Mesenchymal stem cell (in vitro differentiated cells and primary cell): ENCODE data around the gene ZNF385C.

Experiments
- DNase-seq: peaks from one replicate; pipeline ENCODE4 v3.0.0-alpha.2; 2013
- H2AFZ ChIP-seq: one replicate; pipeline ENCODE4 v1.6.1; 2013; ENCODE audit warnings: low read depth, mild to moderate bottlenecking, control low read depth, inconsistent platforms, low read length, moderate library complexity
- H2AK5ac ChIP-seq: 2 replicates; pipeline ENCODE4 v1.6.1; 2013; ENCODE audit warnings: low read length, moderate library complexity, mild to moderate bottlenecking, inconsistent platforms; ENCODE audit not compliant: severe bottlenecking
- H2BK120ac ChIP-seq: one replicate; pipeline ENCODE4 v1.6.1; 2013; ENCODE audit warnings: low read depth, mild to moderate bottlenecking, inconsistent platforms, low read length, moderate library complexity
- H2BK12ac ChIP-seq, 2 experiments: one replicate each; pipeline ENCODE4 v1.6.1; 2013; ENCODE audit warnings: inconsistent platforms in 2 of 2, low read length in 2 of 2, mild to moderate bottlenecking in 2 of 2, moderate library complexity in 2 of 2, control low read depth in 1 of 2
- H2BK15ac ChIP-seq: one replicate; pipeline ENCODE4 v1.6.1; 2013; ENCODE audit warnings: mild to moderate bottlenecking, low read depth, inconsistent platforms; ENCODE audit not compliant: poor library complexity, severe bottlenecking
- H2BK5ac ChIP-seq: 2 replicates; pipeline ENCODE4 v1.6.1; 2013; ENCODE audit warnings: low read depth, mild to moderate bottlenecking, low read length, control low read depth, inconsistent platforms; ENCODE audit not compliant: poor library complexity, severe bottlenecking
- H3K14ac ChIP-seq, 2 experiments: one replicate each; pipeline ENCODE4 v1.6.1; 2013; ENCODE audit warnings: inconsistent platforms in 2 of 2, low read length in 2 of 2, control low read depth in 1 of 2, mild to moderate bottlenecking in 1 of 2, moderate library complexity in 1 of 2
- H3K18ac ChIP-seq, 2 experiments: one replicate each; pipeline ENCODE4 v1.6.1; 2013; ENCODE audit warnings: inconsistent platforms in 2 of 2, low read length in 2 of 2, control low read depth in 1 of 2, low read depth in 1 of 2, mild to moderate bottlenecking in 1 of 2
- H3K23ac ChIP-seq, 2 experiments: one replicate each; pipeline ENCODE4 v1.6.1; 2013; ENCODE audit warnings: inconsistent platforms in 2 of 2, low read length in 2 of 2, mild to moderate bottlenecking in 2 of 2, moderate library complexity in 2 of 2, control low read depth in 1 of 2
- H3K27ac ChIP-seq: 2 replicates; pipeline ENCODE4 v1.5.1; 2013; ENCODE audit warnings: mild to moderate bottlenecking, moderate library complexity, low read length, control low read depth, inconsistent platforms; ENCODE audit not compliant: poor library complexity, severe bottlenecking
- H3K27me3 ChIP-seq, 2 experiments: 2 replicates each; pipeline versions ENCODE4 v1.6.1 to v1.7.0; 2013; ENCODE audit warnings: low read length in 2 of 2, mild to moderate bottlenecking in 2 of 2, moderate library complexity in 2 of 2, control low read depth in 1 of 2, inconsistent platforms in 1 of 2; ENCODE audit not compliant: control insufficient read depth in 1 of 2, insufficient read depth in 1 of 2
- H3K36me3 ChIP-seq, 2 experiments: 2 replicates each; pipeline versions ENCODE4 v1.6.1 to v1.7.0; 2013; ENCODE audit warnings: low read length in 2 of 2, control low read depth in 1 of 2, inconsistent platforms in 1 of 2, low read depth in 1 of 2, mild to moderate bottlenecking in 1 of 2; ENCODE audit not compliant: insufficient read depth in 2 of 2, control insufficient read depth in 1 of 2
- H3K4ac ChIP-seq, 2 experiments: one replicate each; pipeline ENCODE4 v1.6.1; 2013; ENCODE audit warnings: inconsistent platforms in 2 of 2, low read length in 2 of 2, mild to moderate bottlenecking in 2 of 2, moderate library complexity in 2 of 2, control low read depth in 1 of 2, low read depth in 1 of 2
- H3K4me1 ChIP-seq: 2 replicates; pipeline ENCODE4 v1.6.1; 2013; ENCODE audit warnings: low read depth, low read length, control low read depth; ENCODE audit not compliant: control insufficient read depth, insufficient read depth
- H3K4me2 ChIP-seq: 2 replicates; pipeline ENCODE4 v1.6.1; 2013; ENCODE audit warnings: low read length, mild to moderate bottlenecking, inconsistent platforms; ENCODE audit not compliant: poor library complexity, severe bottlenecking
- H3K4me3 ChIP-seq, 2 experiments: 2 replicates each; pipeline versions ENCODE4 v1.5.1 to v1.7.0; 2013; ENCODE audit warnings: low read length in 2 of 2, mild to moderate bottlenecking in 2 of 2, control low read depth in 1 of 2, low read depth in 1 of 2; ENCODE audit not compliant: insufficient read depth in 1 of 2
- H3K79me1 ChIP-seq: replicated peaks from 2 replicates; pipeline ENCODE4 v1.6.1; 2013; ENCODE audit warnings: mild to moderate bottlenecking, control low read depth, low read length, inconsistent platforms; ENCODE audit not compliant: poor library complexity, severe bottlenecking
- H3K9ac ChIP-seq: 2 replicates; pipeline ENCODE4 v1.7.0; 2013; ENCODE audit warnings: mild to moderate bottlenecking, low read length, moderate library complexity
- H3K9me3 ChIP-seq: 2 replicates; pipeline ENCODE4 v1.7.0; 2013; ENCODE audit warnings: mild to moderate bottlenecking, low read length; ENCODE audit not compliant: control insufficient read depth
- H4K8ac ChIP-seq: one replicate; pipeline ENCODE4 v1.6.1; 2013; ENCODE audit warnings: inconsistent platforms, mild to moderate bottlenecking, low read length, moderate library complexity
- H4K91ac ChIP-seq: one replicate; pipeline ENCODE4 v1.6.1; 2013; ENCODE audit warnings: mild to moderate bottlenecking, low read length, inconsistent platforms
- WGBS: methylation state at CpG from one replicate; pipeline ENCODE4 v1.1.7; 2013; ENCODE audit warnings: mixed read lengths; 5-methylcytosine and 5-hydroxymethylcytosine counted together

ZNF385C gene

GRCh38 chr17:42120161-42120769, 22.0 kb upstream of the ZNF385C start:
- Histone ChIP-seq H2BK120ac (peak overlapping the region; percentile 11), H3K4me1 (peaks cover 8% of the 10 kb centered on the region), H3K36me3 (peaks cover 41 to 64% of the 10 kb centered on the region in 2 experiments), H2BK12ac (no peak overlapping the region), H4K91ac (no peak overlapping the region), H4K8ac (no peak overlapping the region), H3K9me3 (no peaks in the 10 kb centered on the region), H3K23ac (peak overlapping the region in 1 of 2 experiments; percentile 15), H2BK5ac (no peak overlapping the region), H3K4me3 (peak overlapping the region in 1 of 2 experiments; percentile 75), H2AK5ac (no peak overlapping the region), H3K4ac (peak overlapping the region in 1 of 2 experiments; percentile 22), H3K79me1 (peaks cover 9% of the 10 kb centered on the region), H3K27me3 (no peaks in the 10 kb centered on the region), H2AFZ (no peak overlapping the region), H3K27ac (no peak overlapping the region), H3K4me2 (peak overlapping the region; percentile 62), H3K18ac (no peak overlapping the region), H3K9ac (peak overlapping the region; percentile 59), H2BK15ac (no peak overlapping the region), H3K14ac (no peak overlapping the region)
- DNase-seq: no peak
- WGBS: 70% methylated on average over 7 of the region's 7 CpGs

DNA sequence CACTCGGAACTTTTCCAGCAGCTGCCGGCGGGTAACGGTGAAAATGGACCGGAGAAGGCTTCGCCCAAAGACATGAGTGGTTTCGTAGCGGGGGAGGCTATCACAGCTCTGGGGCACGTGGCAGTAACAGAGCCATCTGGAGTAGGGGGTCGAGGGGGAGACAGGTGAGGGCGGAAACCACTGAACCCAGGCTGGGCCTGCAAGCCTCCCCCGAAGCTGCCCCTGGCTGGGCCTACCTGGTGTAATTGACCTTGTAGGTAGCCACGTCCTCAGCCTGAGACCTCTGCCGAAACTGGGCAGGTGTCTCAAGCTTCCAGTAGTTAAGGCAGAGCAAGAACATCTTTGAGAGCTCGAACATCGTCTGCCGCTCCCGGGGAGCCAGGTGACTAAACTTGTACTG, 21.0 kb upstream of the ZNF385C start:
- peaks cover 8% of the 10 kb centered on the region for H3K4me1 ChIP-seq
- no peak overlapping the region for H3K14ac ChIP-seq
- 96% methylated on average over 18 of the region's 18 CpGs for WGBS
- H3K9ac ChIP-seq: no peak overlapping the region
- peaks cover 40 to 66% of the 10 kb centered on the region in 2 experiments for H3K36me3 ChIP-seq
- no peak overlapping the region for H4K91ac ChIP-seq
- no peak overlapping the region for H2BK120ac ChIP-seq
- H2BK15ac ChIP-seq: no peak overlapping the region
- peaks cover 9% of the 10 kb centered on the region for H3K79me1 ChIP-seq
- no peak overlapping the region for H4K8ac ChIP-seq
- no peak overlapping the region for H3K23ac ChIP-seq
- DNase-seq: no peak
- no peak overlapping the region for H3K27ac ChIP-seq
- no peak overlapping the region for H2BK5ac ChIP-seq
- H3K4ac ChIP-seq: no peak overlapping the region
- no peak overlapping the region for H2BK12ac ChIP-seq
- no peak overlapping the region for H3K18ac ChIP-seq
- no peaks in the 10 kb centered on the region for H3K27me3 ChIP-seq
- no peak overlapping the region for H2AFZ ChIP-seq
- no peak overlapping the region for H3K4me2 ChIP-seq
- no peak overlapping the region for H2AK5ac ChIP-seq
- H3K9me3 ChIP-seq: no peaks in the 10 kb centered on the region
- no peak overlapping the region for H3K4me3 ChIP-seq

DNA sequence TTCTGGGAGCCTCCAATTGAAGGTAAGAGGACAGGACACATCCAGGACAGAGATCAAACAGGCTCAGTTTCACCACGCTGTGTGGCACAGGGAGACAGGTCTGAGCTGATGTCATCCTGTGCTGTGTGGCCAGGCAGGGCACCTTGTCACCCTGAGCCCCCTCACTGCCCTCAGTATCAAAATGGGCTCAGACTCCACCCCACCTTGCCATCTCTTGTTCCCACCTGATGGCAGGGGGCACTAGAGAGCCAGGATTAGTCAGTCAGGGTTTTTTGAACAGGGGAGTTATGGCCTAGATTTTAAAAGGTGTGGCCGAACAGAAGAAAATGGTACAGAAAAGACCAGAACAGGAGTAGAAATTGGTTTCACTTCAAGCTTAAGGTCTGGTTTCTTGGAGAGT, 20.3 kb upstream of the ZNF385C start:
- Histone ChIP-seq H2BK15ac (no peak overlapping the region), H4K91ac (no peak overlapping the region), H3K4me3 (no peak overlapping the region), H2BK120ac (no peak overlapping the region), H2AFZ (no peak overlapping the region), H2BK12ac (no peak overlapping the region), H3K23ac (no peak overlapping the region), H4K8ac (no peak overlapping the region), H3K18ac (no peak overlapping the region), H3K36me3 (peaks cover 42 to 72% of the 10 kb centered on the region in 2 experiments), H3K4ac (no peak overlapping the region), H2BK5ac (no peak overlapping the region), H3K9me3 (no peaks in the 10 kb centered on the region), H3K4me1 (peaks cover 8% of the 10 kb centered on the region), H3K79me1 (peaks cover 9% of the 10 kb centered on the region), H3K9ac (no peak overlapping the region), H3K27ac (no peak overlapping the region), H3K4me2 (no peak overlapping the region), H3K27me3 (no peaks in the 10 kb centered on the region), H2AK5ac (no peak overlapping the region), H3K14ac (no peak overlapping the region)
- DNase-seq: peak; percentile 37
- WGBS: 100% methylated on average over 2 of the region's 2 CpGs

GRCh38 chr17:42118126-42118510, 19.8 kb upstream of the ZNF385C start:
- no peak overlapping the region for H2BK12ac ChIP-seq
- H2BK15ac ChIP-seq: no peak overlapping the region
- peaks cover 9% of the 10 kb centered on the region for H3K79me1 ChIP-seq
- H2AFZ ChIP-seq: no peak overlapping the region
- H2AK5ac ChIP-seq: no peak overlapping the region
- peaks cover 42 to 73% of the 10 kb centered on the region in 2 experiments for H3K36me3 ChIP-seq
- H3K4me1 ChIP-seq: peaks cover 8% of the 10 kb centered on the region
- no peaks in the 10 kb centered on the region for H3K27me3 ChIP-seq
- no peak overlapping the region for H2BK120ac ChIP-seq
- H3K27ac ChIP-seq: no peak overlapping the region
- no peak overlapping the region for H3K14ac ChIP-seq
- no peak overlapping the region for H3K4me3 ChIP-seq
- H3K9me3 ChIP-seq: no peaks in the 10 kb centered on the region
- no peak overlapping the region for H2BK5ac ChIP-seq
- WGBS: 90% methylated on average over 4 of the region's 4 CpGs
- H4K91ac ChIP-seq: no peak overlapping the region
- H3K9ac ChIP-seq: no peak overlapping the region
- H3K4me2 ChIP-seq: no peak overlapping the region
- H4K8ac ChIP-seq: no peak overlapping the region
- no peak overlapping the region for H3K18ac ChIP-seq
- DNase-seq: no peak
- no peak overlapping the region for H3K23ac ChIP-seq
- H3K4ac ChIP-seq: peak overlapping the region in 1 of 2 experiments; percentile 6
